DLD1 (cell line): ENCODE results near the gene CFHR1.
"Not testable (repeated sequence)": the region's sequence is repeated elsewhere in the genome, so short reads cannot be mapped to it uniquely, and the experiment has no call there.

Source experiments
- in situ Hi-C: cut with HindIII; loops from 2 replicates; pipeline ENCODE4 v1.10.0; 2017; ENCODE audit warnings: low sequenced_read_pairs

The CFHR1 gene

DNA sequence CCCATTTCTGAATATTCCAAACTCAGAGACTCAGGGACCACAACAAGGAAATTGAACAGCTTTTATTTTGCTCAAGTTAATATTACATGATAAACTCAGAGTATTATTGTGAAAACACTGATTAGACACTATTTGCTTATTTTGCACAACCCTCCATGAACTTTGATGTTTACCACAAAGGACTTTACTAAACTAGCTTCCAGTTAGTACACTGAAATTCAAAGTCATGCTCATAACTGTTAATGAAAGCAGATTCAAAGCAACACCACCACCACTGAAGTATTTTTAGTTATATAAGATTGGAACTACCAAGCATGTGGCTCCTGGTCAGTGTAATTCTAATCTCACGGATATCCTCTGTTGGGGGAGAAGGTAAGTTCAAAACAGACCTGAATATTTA lies at the start of gene CFHR1:
Gene CFHR1, plus strand, starts transcription at position 201 of the 400 bp plus-strand sequence. Its CDS starts 114 bp downstream, at position 315.
- in situ Hi-C loops, result not testable (repeated sequence)

GRCh38 chr1:196769823-196770222 lies 49.7 kb upstream of the CFHR1 start:
- in situ Hi-C loops, result not testable (repeated sequence)

- in situ Hi-C loops, result no loop called here
Observed at GRCh38 chr1:196773713-196774112, 45.8 kb upstream of the CFHR1 start.

GRCh38 chr1:196774175-196774574 lies 45.4 kb upstream of the CFHR1 start:
- in situ Hi-C loops, result no loop called here

GRCh38 chr1:196774603-196775002 lies 44.9 kb upstream of the CFHR1 start, which contains the start of gene CFHR3:
Gene CFHR3, plus strand, starts transcription at chr1:196774840. Its CDS starts 47 bp downstream, at chr1:196774887.
- in situ Hi-C loops, result no loop called here

GRCh38 chr1:196777603-196778002 lies 41.9 kb upstream of the CFHR1 start:
- in situ Hi-C loops, result no loop called here

- in situ Hi-C loops, result no loop called here
Observed at GRCh38 chr1:196779093-196779492, 40.4 kb upstream of the CFHR1 start.

DNA sequence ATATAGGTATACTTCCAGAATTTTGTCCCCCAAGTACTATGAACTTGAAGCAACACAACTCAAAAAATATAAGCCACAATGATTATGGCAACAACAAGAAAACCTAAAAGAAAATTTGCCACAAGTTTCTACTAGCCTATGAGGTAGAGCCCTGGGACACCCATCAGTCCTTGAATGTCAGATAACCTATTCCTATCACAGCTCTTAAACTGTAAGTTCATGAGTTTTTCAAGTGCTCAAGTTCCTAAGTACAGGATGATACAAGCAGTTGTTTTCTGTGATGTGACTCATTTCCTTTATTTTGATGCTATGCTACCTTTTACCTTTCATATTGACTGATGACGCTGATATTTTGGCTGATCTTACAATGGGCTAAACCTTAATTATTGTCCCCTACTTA lies 28.3 kb upstream of the CFHR1 start:
- in situ Hi-C loops, result not testable (repeated sequence)

DNA sequence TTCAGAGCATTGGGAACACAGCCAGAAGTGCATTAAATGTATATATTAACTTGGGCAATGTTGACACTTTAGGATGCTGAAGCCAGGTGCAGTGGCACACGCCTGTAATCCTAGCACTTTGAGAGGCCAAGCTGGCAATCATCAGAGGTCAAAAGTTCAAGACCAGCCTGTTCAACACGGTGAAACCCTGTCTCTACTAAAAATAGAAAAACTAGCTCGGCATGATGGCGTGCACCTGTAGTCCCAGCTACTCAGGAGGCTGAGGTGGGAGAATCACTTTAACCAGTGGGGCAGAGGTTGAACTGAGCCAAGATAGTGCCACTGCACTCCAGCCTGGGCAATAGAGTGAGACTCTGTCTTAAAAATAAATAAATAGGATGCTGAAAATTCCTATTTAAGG lies 25.4 kb upstream of the CFHR1 start:
- in situ Hi-C loops, result not testable (repeated sequence)

DNA sequence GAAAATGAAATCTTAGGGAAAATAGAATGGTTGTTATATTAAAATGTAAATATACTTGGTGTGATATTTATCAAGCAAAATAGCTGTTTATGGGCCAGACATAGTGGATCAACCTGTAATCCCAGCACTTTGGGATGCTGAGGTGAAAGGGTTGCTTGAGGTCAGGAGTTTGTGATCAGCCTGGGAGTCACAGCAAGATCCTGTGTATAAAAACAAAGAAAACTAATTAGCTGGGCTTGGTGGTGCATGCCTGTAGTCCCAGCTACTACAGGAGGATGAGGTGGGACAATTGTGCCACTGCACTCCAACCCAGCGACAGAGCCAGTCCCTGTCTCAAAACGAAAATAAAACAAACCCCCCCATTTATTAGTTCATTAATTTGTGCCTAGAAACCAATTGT lies 21.6 kb upstream of the CFHR1 start:
- in situ Hi-C loops, result no loop called here

- in situ Hi-C loops, result not testable (repeated sequence)
Observed at GRCh38 chr1:196801920-196802319, 17.6 kb upstream of the CFHR1 start.

DNA sequence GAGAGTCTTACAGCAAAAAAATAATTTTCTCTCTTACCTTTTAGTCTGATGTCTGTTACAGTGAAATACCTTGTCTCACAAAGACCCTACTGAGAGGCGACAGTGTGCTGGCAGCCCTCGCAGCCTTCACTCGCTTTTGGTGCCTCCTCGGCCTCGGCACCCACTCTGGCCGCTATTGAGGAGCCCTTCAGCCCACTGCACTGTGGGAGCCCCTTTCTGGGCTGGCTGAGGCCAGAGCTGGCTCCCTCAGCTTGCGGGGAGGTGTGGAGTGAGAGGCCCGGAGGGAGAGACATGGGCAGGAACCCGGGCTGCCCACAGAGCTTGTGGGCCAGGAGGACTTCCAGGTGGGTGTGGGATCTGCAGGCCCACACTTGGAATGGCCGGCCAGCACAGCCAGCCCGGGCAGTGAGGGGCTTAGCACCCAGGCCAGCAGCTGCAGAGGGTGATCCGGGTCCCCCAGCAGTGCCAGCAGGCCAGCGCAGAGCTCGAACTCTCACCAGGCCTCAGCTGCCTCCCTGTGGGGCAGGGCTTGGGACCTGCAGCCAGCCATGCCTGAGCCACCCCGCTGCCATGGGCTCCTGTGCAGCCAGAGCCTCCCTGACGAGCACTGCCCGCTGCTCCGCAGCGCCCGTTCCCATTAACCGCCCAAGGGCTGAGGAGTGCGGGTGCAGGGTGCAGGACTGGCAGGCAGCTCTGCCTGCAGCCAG lies 10.8 kb upstream of the CFHR1 start:
- in situ Hi-C loops, result no loop called here

DNA sequence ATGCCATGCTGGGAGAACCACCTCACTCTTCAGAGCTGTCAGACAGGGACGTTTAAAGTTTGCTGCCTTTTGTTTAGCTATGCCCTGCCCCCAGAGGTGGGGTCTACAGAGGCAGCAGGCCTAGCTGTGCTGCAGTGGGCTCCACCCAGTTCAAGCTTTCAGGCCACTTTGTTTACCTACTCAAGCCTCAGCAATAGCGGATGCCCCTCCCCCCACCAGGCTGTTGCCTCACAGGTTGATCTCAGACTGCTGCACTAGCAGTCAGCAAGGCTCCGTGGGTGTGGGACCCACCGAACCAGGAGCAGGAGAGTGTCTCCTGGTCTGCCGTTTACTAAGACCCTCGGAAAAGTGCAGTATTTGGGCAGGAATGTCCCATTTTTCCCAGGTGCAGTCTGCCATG lies 2.1 kb upstream of the CFHR1 start:
- in situ Hi-C loops, result not testable (repeated sequence)

DNA sequence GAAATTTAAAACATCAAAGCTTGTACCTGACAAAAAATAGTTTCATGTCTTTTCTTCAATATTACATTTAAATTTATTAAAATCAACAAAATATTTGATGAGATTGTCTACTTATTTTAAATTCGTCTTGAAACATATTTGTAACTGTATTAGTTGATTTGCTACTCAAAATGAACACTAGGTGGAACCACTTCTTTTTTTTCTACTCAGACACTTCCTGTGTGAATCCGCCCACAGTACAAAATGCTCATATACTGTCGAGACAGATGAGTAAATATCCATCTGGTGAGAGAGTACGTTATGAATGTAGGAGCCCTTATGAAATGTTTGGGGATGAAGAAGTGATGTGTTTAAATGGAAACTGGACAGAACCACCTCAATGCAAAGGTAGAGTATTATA lies 8.3 kb downstream of the CFHR1 start:
- in situ Hi-C loops, result not testable (repeated sequence)

DNA sequence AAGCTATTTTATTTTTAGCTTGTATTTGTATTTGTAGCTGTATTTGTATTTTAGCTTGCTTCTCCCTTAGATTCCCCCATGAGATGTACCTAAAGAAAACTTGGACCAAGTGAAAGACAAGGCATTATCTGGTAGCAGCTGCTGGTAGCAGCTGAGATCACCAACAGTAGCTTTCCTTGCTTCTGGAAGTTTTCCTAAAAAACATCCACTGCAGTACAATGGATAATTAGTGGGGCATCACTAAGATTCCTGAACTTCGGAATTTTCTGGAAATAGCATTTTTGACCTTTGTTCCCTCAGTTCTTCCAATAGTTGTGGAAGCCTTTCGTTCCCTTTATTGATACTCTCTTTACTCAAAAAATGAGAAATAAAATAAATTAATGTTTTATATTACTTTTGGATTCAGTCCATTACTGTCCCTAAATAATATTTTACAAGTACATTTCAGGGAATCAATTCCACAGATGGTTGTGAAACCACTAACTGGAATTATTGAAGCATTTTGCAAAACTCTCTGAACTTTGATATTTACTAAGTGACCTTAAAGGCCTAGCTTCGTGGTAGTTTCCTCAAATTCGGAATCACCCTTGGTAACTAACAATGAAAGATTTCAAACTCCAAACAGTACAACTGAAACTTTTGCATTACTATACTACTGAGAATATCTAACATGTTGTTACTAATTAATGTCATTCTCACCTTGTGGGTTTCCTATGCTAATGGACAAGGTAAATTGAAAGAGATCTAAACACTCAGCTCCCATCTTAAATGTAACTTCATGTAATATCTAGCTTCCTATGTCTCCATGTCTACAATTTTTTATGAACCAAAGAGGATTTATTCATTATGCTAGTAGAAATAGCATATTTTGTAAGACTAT lies 30.3 kb downstream of the CFHR1 start:
- in situ Hi-C loops, result not testable (repeated sequence)

DNA sequence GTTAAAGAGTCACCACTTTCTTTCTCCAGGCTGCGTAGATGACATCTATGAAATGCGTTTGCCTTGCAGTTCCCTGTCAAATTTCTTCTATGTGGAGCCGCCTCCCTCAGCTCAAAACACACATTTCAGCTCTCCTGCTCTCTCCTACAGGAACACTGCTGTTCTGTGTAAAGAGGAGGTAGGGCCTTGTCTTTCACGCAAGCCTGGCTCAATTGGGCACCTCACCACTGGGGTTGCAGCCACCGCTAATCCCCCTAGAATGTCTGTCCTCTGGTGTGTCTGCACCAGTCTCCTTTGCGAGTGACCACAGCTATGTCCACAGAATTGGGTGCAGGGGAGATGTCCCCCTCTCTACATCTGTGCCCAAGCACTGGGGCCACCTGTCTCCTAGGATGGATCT lies 36.5 kb downstream of the CFHR1 start:
- in situ Hi-C loops, result no loop called here

DNA sequence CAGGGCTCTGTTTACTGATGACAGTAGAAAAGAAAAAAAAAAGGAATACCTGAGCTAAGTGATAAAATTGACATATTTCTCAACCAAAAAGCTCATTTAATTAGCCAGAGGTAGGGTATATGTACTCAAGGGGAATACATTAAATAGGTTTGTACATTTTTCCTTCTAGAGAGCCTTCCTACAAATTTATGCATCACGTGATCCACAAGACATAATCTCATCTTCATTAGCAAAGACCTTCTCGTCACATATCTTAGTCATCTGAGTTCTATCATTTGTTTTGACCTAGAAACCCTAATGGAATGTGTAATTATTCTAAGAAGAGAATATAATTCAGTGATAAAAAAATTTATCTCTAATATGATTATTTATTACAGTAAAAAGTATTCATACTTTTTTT lies 37.7 kb downstream of the CFHR1 start:
- in situ Hi-C loops, result no loop called here

DNA sequence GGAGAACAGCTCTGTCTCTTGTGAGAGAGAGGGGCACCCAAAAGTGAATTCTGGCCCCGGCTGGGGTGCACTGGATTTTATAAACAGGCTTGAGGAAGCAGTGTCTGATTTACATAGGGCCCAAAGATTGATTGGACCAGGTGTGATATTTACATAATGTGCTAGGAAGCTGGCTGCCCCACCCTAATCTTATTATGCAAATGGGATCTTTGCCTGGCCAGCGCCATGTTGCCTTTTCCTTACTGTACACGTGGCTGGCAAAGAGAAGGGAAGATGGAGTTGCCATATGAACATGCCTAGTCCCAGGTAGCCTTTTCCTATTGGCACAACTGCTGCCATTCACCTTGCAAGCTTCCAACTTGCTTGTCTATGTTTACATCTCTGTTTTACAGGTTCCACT lies 39.3 kb downstream of the CFHR1 start:
- in situ Hi-C loops, result no loop called here

DNA sequence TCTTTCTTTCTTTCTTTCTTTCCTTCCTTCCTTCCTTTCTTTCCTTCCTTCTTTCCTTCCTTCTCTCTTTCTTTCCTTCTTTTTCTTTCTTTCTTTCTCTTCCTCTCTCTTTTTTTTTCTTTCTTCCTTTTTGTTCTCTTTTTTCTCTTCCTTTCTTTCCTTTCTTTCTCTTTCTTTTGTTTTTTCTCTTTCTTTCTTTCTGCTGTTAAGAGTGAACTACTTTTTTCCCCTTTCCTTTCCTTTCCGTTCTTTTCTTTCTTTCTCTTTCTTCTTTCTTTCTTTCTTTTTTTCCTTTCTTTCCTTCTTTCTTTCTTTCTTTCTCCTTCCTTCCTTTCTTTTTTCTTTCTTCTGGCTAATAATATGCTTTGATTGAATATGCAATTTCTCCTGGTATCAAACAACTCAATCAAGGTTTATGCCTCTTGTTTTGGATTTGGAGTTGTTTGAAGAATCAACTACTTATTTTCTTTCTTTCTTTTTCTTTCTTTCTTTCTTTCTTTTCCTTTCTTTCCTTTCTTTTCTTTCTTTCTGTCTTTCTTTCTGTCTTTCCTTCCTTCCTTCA lies 40.9 kb downstream of the CFHR1 start:
- in situ Hi-C loops, result no loop called here

DNA sequence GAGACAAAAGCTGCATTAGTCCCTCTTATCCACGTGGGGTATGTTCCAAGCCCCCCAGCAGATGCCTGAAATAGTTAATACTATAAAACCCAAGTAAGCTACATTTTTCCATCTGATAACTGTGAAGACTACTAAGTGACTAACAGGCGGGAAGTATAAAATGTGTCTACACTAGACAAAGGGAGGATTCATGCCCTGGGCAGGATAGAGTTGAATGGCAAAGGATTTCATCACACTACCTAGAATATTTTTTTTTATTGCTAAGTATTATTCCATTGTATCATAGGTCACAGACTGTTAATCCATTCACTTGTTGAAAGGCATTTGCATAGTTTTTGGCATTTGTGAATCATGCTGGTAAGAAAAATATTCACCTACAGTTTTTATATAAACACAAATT lies 41.9 kb downstream of the CFHR1 start:
- in situ Hi-C loops, result no loop called here

GRCh38 chr1:196866974-196867373 lies 47.4 kb downstream of the CFHR1 start:
- in situ Hi-C loops, result no loop called here

GRCh38 chr1:196873385-196873784 lies 53.9 kb downstream of the CFHR1 start:
- in situ Hi-C loops, result no loop called here
